Activated CD8-positive, alpha-beta memory T cell treated with anti-CD3 and anti-CD28 coated beads, Interleukin-2, amount 50 U/mL, for 24 hours (primary cell): ENCODE results near the gene RHPN2.
"Not testable (repeated sequence)": the region's sequence is repeated elsewhere in the genome, so short reads cannot be mapped to it uniquely, and the experiment has no call there.

ENCODE experiments used
- DNase-seq: peaks from one replicate; pipeline ENCODE4 v3.0.0-alpha.2; 2020; ENCODE audit errors: extremely low read depth

The RHPN2 gene

GRCh38 chr19:32977280-32977679 lies 87.4 kb downstream of the RHPN2 start:
- no peak for DNase-seq

- DNase-seq = peak; percentile 28
Measured at GRCh38 chr19:32976223-32976805, 88.4 kb downstream of the RHPN2 start.

- peak; percentile 96 for DNase-seq
Measured at GRCh38 chr19:32971715-32972540, 92.8 kb downstream of the RHPN2 start, which contains the start of the genes CEP89 and FAAP24. Gene CEP89 (minus strand): TSS chr19:32971958. CDS start chr19:32971874, 84 bp downstream. Gene FAAP24 (plus strand): TSS chr19:32972242. CDS start chr19:32973197, 955 bp downstream.

GRCh38 chr19:32971012-32971595 lies 93.6 kb downstream of the RHPN2 start:
- no peak for DNase-seq

GRCh38 chr19:32969549-32969948 lies 95.1 kb downstream of the RHPN2 start:
- DNase-seq = no peak

- no peak for DNase-seq
Measured at GRCh38 chr19:32966750-32967149, 97.9 kb downstream of the RHPN2 start.

GRCh38 chr19:32945260-32945659 lies 119.4 kb downstream of the RHPN2 start:
- DNase-seq = no peak

GRCh38 chr19:32941273-32941672 lies 123.4 kb downstream of the RHPN2 start:
- DNase-seq = not testable (repeated sequence)

GRCh38 chr19:32936065-32936464 lies 128.6 kb downstream of the RHPN2 start:
- DNase-seq = no peak

- DNase-seq = no peak
Measured at GRCh38 chr19:32935629-32936028, 129.1 kb downstream of the RHPN2 start.

GRCh38 chr19:32933571-32933970 lies 131.1 kb downstream of the RHPN2 start:
- DNase-seq = no peak

- DNase-seq = no peak
Measured at GRCh38 chr19:32930567-32930966, 134.1 kb downstream of the RHPN2 start.

GRCh38 chr19:32928806-32929205 lies 135.9 kb downstream of the RHPN2 start:
- DNase-seq = no peak
